Measurements from ENCODE around the gene SEMA5B. TPM values are rescaled to one million over a fixed set of nuclear protein-coding genes. Genes with fewer than 3 reads are reported as not detected.

Gene SEMA5B
- polyA plus RNA-seq, 1 of the 3 experiments (the other 2 are of a cell fraction) = 0.43 TPM

DNA sequence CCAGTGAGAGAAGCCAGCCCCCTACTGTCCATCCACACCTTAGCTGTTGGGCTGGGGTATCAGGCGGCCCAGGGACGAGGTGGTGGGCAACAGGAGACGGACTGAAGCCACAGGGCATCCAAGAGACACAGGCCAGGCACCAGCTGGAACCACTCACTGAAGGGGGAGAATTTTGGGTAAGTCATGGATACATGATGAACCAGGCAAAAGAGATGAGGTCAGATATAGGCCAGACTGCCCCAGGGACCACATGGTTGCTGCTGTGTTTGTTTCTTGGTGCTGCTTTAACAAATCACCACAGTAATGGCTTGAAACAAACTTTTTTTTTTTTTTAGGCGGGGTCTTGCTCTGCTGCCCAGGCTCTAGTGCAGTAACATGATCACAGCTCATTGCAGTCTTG is 66.4 kb downstream of the SEMA5B start:
- Histone ChIP-seq H3K9ac (no peak overlapping the region), H3F3A (replicated peaks; ENCODE audit: insufficient read depth) (no peaks in the 10 kb centered on the region), H3K4me1 (ENCODE audit: control insufficient read depth in 1 of 2, insufficient read depth in 2 of 2, low read depth in 1 of 2, low read length in 1 of 2) (peaks cover 0 to 18% of the 10 kb centered on the region in 2 experiments; a peak in 1 of 4 replicates), H3K4me2 (no peak overlapping the region), H3K27me3 (ENCODE audit: insufficient read depth) (no peaks in the 10 kb centered on the region), H3K79me2 (ENCODE audit: insufficient read depth) (no peaks in the 10 kb centered on the region), H3K9me2 (no peaks in the 10 kb centered on the region), H3K27ac (ENCODE audit: low read depth in 2 of 2, low read length in 1 of 2) (no peak overlapping the region), H3K4me3 (ENCODE audit: low read depth in 2 of 2, low read length in 1 of 2) (no peak overlapping the region), H4K20me1 (ENCODE audit: insufficient read depth) (no peaks in the 10 kb centered on the region), H2AFZ (ENCODE audit: low read depth) (no peak overlapping the region), H3K9me3 (no peaks in the 10 kb centered on the region), H3K36me3 (replicated peaks in 1 of 2; ENCODE audit: control insufficient read depth in 1 of 2, insufficient read depth in 2 of 2, low read length in 1 of 2) (no peaks in the 10 kb centered on the region)
- WGBS (ENCODE audit: low lambda C conversion rate) = 90% methylated on average over 4 of the region's 4 CpGs
- DNase-seq = no peak
- TF ChIP-seq GABPA (IDR thresholded peaks at IDR 0.05; ENCODE audit: low read depth) (no peak), JUND (IDR thresholded peaks at IDR 0.05) (no peak), SIN3A (IDR thresholded peaks at IDR 0.05; ENCODE audit: borderline replicate concordance, low read depth, low read length) (no peak), RFX5 (IDR thresholded peaks at IDR 0.05; ENCODE audit: low read length) (no peak), RAD21 (IDR thresholded peaks at IDR 0.05; ENCODE audit: low read length) (no peak), MXI1 (IDR thresholded peaks at IDR 0.05; ENCODE audit: low read depth, low read length) (no peak), FOSL2 (IDR thresholded peaks at IDR 0.05; ENCODE audit: borderline replicate concordance, low read depth) (no peak), NFIC (IDR thresholded peaks at IDR 0.05; ENCODE audit: borderline replicate concordance) (no peak)
- TF ChIP-seq, protein P1, sequence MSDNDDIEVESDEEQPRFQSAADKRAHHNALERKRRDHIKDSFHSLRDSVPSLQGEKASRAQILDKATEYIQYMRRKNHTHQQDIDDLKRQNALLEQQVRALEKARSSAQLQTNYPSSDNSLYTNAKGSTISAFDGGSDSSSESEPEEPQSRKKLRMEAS (IDR thresholded peaks at IDR 0.05; ENCODE audit: low read depth) = no peak
- TF ChIP-seq, protein P2, sequence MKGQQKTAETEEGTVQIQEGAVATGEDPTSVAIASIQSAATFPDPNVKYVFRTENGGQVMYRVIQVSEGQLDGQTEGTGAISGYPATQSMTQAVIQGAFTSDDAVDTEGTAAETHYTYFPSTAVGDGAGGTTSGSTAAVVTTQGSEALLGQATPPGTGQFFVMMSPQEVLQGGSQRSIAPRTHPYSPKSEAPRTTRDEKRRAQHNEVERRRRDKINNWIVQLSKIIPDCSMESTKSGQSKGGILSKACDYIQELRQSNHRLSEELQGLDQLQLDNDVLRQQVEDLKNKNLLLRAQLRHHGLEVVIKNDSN (IDR thresholded peaks at IDR 0.05; ENCODE audit: borderline replicate concordance, low read depth) = no peak
- TF ChIP-seq, protein P3, sequence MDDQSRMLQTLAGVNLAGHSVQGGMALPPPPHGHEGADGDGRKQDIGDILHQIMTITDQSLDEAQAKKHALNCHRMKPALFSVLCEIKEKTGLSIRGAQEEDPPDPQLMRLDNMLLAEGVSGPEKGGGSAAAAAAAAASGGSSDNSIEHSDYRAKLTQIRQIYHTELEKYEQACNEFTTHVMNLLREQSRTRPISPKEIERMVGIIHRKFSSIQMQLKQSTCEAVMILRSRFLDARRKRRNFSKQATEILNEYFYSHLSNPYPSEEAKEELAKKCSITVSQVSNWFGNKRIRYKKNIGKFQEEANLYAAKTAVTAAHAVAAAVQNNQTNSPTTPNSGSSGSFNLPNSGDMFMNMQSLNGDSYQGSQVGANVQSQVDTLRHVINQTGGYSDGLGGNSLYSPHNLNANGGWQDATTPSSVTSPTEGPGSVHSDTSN (IDR thresholded peaks at IDR 0.05) = no peak
- TF ChIP-seq, protein P4, sequence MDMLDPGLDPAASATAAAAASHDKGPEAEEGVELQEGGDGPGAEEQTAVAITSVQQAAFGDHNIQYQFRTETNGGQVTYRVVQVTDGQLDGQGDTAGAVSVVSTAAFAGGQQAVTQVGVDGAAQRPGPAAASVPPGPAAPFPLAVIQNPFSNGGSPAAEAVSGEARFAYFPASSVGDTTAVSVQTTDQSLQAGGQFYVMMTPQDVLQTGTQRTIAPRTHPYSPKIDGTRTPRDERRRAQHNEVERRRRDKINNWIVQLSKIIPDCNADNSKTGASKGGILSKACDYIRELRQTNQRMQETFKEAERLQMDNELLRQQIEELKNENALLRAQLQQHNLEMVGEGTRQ (IDR thresholded peaks at IDR 0.05; ENCODE audit: borderline replicate concordance, low read depth, low read length) = no peak
- TF ChIP-seq, protein P5, sequence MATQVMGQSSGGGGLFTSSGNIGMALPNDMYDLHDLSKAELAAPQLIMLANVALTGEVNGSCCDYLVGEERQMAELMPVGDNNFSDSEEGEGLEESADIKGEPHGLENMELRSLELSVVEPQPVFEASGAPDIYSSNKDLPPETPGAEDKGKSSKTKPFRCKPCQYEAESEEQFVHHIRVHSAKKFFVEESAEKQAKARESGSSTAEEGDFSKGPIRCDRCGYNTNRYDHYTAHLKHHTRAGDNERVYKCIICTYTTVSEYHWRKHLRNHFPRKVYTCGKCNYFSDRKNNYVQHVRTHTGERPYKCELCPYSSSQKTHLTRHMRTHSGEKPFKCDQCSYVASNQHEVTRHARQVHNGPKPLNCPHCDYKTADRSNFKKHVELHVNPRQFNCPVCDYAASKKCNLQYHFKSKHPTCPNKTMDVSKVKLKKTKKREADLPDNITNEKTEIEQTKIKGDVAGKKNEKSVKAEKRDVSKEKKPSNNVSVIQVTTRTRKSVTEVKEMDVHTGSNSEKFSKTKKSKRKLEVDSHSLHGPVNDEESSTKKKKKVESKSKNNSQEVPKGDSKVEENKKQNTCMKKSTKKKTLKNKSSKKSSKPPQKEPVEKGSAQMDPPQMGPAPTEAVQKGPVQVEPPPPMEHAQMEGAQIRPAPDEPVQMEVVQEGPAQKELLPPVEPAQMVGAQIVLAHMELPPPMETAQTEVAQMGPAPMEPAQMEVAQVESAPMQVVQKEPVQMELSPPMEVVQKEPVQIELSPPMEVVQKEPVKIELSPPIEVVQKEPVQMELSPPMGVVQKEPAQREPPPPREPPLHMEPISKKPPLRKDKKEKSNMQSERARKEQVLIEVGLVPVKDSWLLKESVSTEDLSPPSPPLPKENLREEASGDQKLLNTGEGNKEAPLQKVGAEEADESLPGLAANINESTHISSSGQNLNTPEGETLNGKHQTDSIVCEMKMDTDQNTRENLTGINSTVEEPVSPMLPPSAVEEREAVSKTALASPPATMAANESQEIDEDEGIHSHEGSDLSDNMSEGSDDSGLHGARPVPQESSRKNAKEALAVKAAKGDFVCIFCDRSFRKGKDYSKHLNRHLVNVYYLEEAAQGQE (IDR thresholded peaks at IDR 0.05; ENCODE audit: low read depth, low read length) = no peak
- ChIA-PET POLR2A (no interaction called here), CTCF (interaction anchor here (1.3 to 11.3 kb wide), 3 partner anchors 12 to 67 kb away, joined by 5 to 106 read pairs (median 11); partner anchors contain the start of gene SEMA5B)
